ENCODE results near the gene FSTL1.

The FSTL1 gene

GRCh38 chr3:120355486-120355885 lies 95.3 kb downstream of the FSTL1 start:
- no peak for DNase-seq (ENCODE audit: low read depth)

GRCh38 chr3:120353463-120353862 lies 97.3 kb downstream of the FSTL1 start:
- no peak for DNase-seq (ENCODE audit: low read depth)

- no peak for DNase-seq (ENCODE audit: low read depth)
Observed at GRCh38 chr3:120352017-120352416, 98.8 kb downstream of the FSTL1 start.

- DNase-seq (ENCODE audit: low read depth): no peak
Observed at GRCh38 chr3:120350401-120350941, 100.3 kb downstream of the FSTL1 start.

- DNase-seq (ENCODE audit: low read depth): no peak
Observed at GRCh38 chr3:120349855-120350125, 101.0 kb downstream of the FSTL1 start.

GRCh38 chr3:120348991-120349854 lies 101.6 kb downstream of the FSTL1 start, which contains the start of gene LRRC58:
LRRC58 (minus strand) TSS chr3:120349354; CDS start chr3:120349243, 111 bp downstream.
- DNase-seq (ENCODE audit: low read depth): peak; percentile 86

- peak; percentile 41 for DNase-seq (ENCODE audit: low read depth)
Observed at GRCh38 chr3:120348065-120348990, 102.5 kb downstream of the FSTL1 start.

GRCh38 chr3:120344349-120344748 lies 106.4 kb downstream of the FSTL1 start:
- DNase-seq (ENCODE audit: low read depth): no peak

All from activated T-cell treated with anti-CD3 and anti-CD28 coated beads for 24 hours (primary cell).